CD4-positive, alpha-beta T cell treated with Interleukin-17A for 4 hours (primary cell): ENCODE measurements around the gene SLC11A1.

ENCODE experiments used
- DNase-seq: peaks from one replicate; pipeline ENCODE4 v3.0.0-alpha.2; 2020; ENCODE audit warnings: mixed read lengths

The SLC11A1 gene

GRCh38 chr2:218437969-218438368 is 55.9 kb downstream of the SLC11A1 start:
- DNase-seq, result no peak

- no peak for DNase-seq
Observed at GRCh38 chr2:218438596-218438995, 56.5 kb downstream of the SLC11A1 start.

GRCh38 chr2:218444692-218445357 is 62.8 kb downstream of the SLC11A1 start:
- no peak for DNase-seq

- DNase-seq, result no peak
Observed at GRCh38 chr2:218445602-218446001, 63.5 kb downstream of the SLC11A1 start.
